ENCODE data around the gene DNAJC30.

DNA sequence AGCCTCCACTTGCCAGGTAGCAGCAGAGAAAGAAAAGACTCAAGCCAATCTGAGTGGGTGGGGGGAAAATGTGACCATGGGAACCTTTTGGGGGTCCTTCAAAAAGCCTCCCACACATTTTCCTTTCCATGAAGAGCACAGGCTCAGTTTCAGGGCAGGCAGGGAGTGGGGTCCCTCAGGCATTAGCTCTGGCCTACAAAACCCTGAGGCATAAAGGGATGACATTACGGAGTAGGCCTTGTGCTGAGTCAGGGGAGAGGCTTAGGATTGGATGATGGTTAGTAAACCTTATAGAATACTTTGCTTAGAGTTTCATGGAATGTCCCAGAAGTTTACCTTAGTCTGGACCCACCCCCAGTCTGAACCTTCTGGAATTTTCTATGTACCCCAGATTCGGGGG is 3.5 kb downstream of the DNAJC30 start:
- TF ChIP-seq TAF1 (IDR thresholded peaks at IDR 0.05; ENCODE audit: borderline replicate concordance, low read depth, low read length) (no peak), POLR2A (IDR thresholded peaks at IDR 0.05; ENCODE audit: low read depth, low read length) (no peak), POLR2AphosphoS5 (IDR thresholded peaks at IDR 0.05; ENCODE audit: low read depth, low read length) (no peak)
